Peyer's patch (tissue), 4 donors: ENCODE data around the gene KRT37. TPM values are rescaled to one million over a fixed set of nuclear protein-coding genes. Genes with fewer than 3 reads are reported as not detected.

Experiments
- DNase-seq, 3 donors: peaks; one replicate each; pipeline ENCODE4 v3.0.0-alpha.2; 2017 to 2019
- H3K27ac ChIP-seq, 4 donors: fragments of 200-600 bp; sonication (generic); one replicate each; pipeline ENCODE4 v1.5.1; 2016 to 2019
- H3K27me3 ChIP-seq, 2 donors: fragments of 200-600 bp; sonication (generic); one replicate each; pipeline ENCODE4 v1.5.1; 2019
- H3K36me3 ChIP-seq, 3 donors: fragments of 200-600 bp; sonication (generic); one replicate each; pipeline ENCODE4 v1.5.1; 2016 to 2019
- H3K4me1 ChIP-seq, 4 donors: fragments of 200-600 bp; sonication (generic); one replicate each; pipeline ENCODE4 v1.5.1; 2016 to 2019
- H3K4me3 ChIP-seq, 4 donors: fragments of 200-600 bp; sonication (generic); 1 replicate in 3 of 4; 2 replicates in 1 of 4; pipeline ENCODE4 v1.5.1; 2016 to 2019; ENCODE audit warnings: mild to moderate bottlenecking in 1 of 4
- H3K9me3 ChIP-seq, 4 donors: fragments of 200-600 bp; sonication (generic); one replicate each; pipeline ENCODE4 v1.5.1; 2016 to 2019; ENCODE audit warnings: mild to moderate bottlenecking in 1 of 4
- CTCF ChIP-seq, 6 experiments: fragments of 450-650 bp in 4 of 6; fragments of 200-600 bp in 2 of 6; sonication (generic) in 1 of 6; IDR thresholded peaks; one replicate each; pipeline ENCODE4 v1.5.1; 2017 to 2019; ENCODE audit warnings: antibody characterized with exemption in 6 of 6, mild to moderate bottlenecking in 3 of 6, moderate library complexity in 1 of 6
- POLR2A ChIP-seq, 2 donors: fragments of 450-650 bp; IDR thresholded peaks; one replicate each; pipeline ENCODE4 v1.5.1; 2017; ENCODE audit warnings: antibody characterized with exemption in 2 of 2, mild to moderate bottlenecking in 2 of 2, moderate library complexity in 2 of 2
- total RNA-seq, 4 donors: library from RNA; depleted of rRNA; stranded (reverse); fragments of >200 nt; gene quantifications; one replicate each; pipeline ENCODE4 v1.1.0, GENCODE V29; 2016

The KRT37 gene
- total RNA-seq, result not detected

GRCh38 chr17:41424111-41424635 lies at the start of gene KRT37:
Gene KRT37, minus strand, starts transcription at chr17:41424585. Its CDS starts 62 bp downstream, at chr17:41424523.
- DNase-seq, result no peak
- TF ChIP-seq CTCF (IDR thresholded peaks at IDR 0.05), result no peak
- TF ChIP-seq POLR2A (IDR thresholded peaks at IDR 0.05), result no peak
- Histone ChIP-seq H3K4me1 (no peaks in the 10 kb centered on the region), H3K27ac (no peak within 1 kb of the TSS), H3K4me3 (no peak within 1 kb of the TSS), H3K9me3 (no peaks in the 10 kb centered on the region), H3K36me3 (no peaks in the 10 kb centered on the region), H3K27me3 (no peaks in the 10 kb centered on the region)

- TF ChIP-seq POLR2A (IDR thresholded peaks at IDR 0.05) (no peak), CTCF (IDR thresholded peaks at IDR 0.05) (no peak)
- Histone ChIP-seq H3K36me3 (no peaks in the 10 kb centered on the region), H3K9me3 (no peaks in the 10 kb centered on the region), H3K4me3 (no peak overlapping the region), H3K27ac (no peak overlapping the region), H3K4me1 (no peaks in the 10 kb centered on the region), H3K27me3 (no peaks in the 10 kb centered on the region)
- DNase-seq, result no peak
These were observed 44.0 kb upstream of the KRT37 start for GRCh38 chr17:41468346-41468745.

GRCh38 chr17:41467561-41467960 lies 43.2 kb upstream of the KRT37 start:
- TF ChIP-seq CTCF (IDR thresholded peaks at IDR 0.05) (no peak), POLR2A (IDR thresholded peaks at IDR 0.05) (no peak)
- no peaks in the 10 kb centered on the region for H3K36me3 ChIP-seq
- no peak for DNase-seq
- no peak overlapping the region for H3K4me3 ChIP-seq
- no peak overlapping the region for H3K27ac ChIP-seq
- no peaks in the 10 kb centered on the region for H3K27me3 ChIP-seq
- no peaks in the 10 kb centered on the region for H3K9me3 ChIP-seq
- H3K4me1 ChIP-seq, result no peaks in the 10 kb centered on the region

- Histone ChIP-seq H3K9me3 (no peaks in the 10 kb centered on the region), H3K4me3 (no peak within 1 kb of the TSS), H3K27me3 (no peaks in the 10 kb centered on the region), H3K4me1 (no peaks in the 10 kb centered on the region), H3K36me3 (no peaks in the 10 kb centered on the region), H3K27ac (no peak within 1 kb of the TSS)
- DNase-seq, result no peak
- TF ChIP-seq CTCF (IDR thresholded peaks at IDR 0.05) (no peak), POLR2A (IDR thresholded peaks at IDR 0.05) (no peak)
These were observed 42.6 kb upstream of the KRT37 start, which contains the start of gene KRT32 for GRCh38 chr17:41466988-41467387. Gene KRT32, minus strand, starts transcription at chr17:41467386. Its CDS starts 61 bp downstream, at chr17:41467325.

GRCh38 chr17:41464682-41465081 lies 40.3 kb upstream of the KRT37 start:
- Histone ChIP-seq H3K27ac (no peak overlapping the region), H3K27me3 (no peaks in the 10 kb centered on the region), H3K4me1 (no peaks in the 10 kb centered on the region), H3K36me3 (no peaks in the 10 kb centered on the region), H3K9me3 (no peaks in the 10 kb centered on the region), H3K4me3 (no peak overlapping the region)
- DNase-seq, result no peak
- no peak for TF ChIP-seq CTCF (IDR thresholded peaks at IDR 0.05)
- no peak for TF ChIP-seq POLR2A (IDR thresholded peaks at IDR 0.05)

GRCh38 chr17:41464173-41464572 lies 39.8 kb upstream of the KRT37 start:
- Histone ChIP-seq H3K27me3 (no peaks in the 10 kb centered on the region), H3K36me3 (no peaks in the 10 kb centered on the region), H3K27ac (no peak overlapping the region), H3K4me3 (no peak overlapping the region), H3K4me1 (no peaks in the 10 kb centered on the region), H3K9me3 (no peaks in the 10 kb centered on the region)
- TF ChIP-seq CTCF (IDR thresholded peaks at IDR 0.05), result no peak
- no peak for TF ChIP-seq POLR2A (IDR thresholded peaks at IDR 0.05)
- DNase-seq, result no peak
